WI38 (cell line): ENCODE measurements around the gene CDK19.
"Not testable (repeated sequence)": the region's sequence is repeated elsewhere in the genome, so short reads cannot be mapped to it uniquely, and the experiment has no call there.

ENCODE experiments used
- H3K4me3 ChIP-seq: 2 replicates; pipeline ENCODE4 v1.5.1; 2011; ENCODE audit warnings: low read depth, mild to moderate bottlenecking, control low read depth, low read length
- TF ChIP-seq, protein P1 (sequence below): IDR thresholded peaks from 2 replicates; pipeline ENCODE4 v1.5.1; 2012; ENCODE audit warnings: low read depth, mild to moderate bottlenecking, control low read depth, low read length

Gene CDK19

DNA sequence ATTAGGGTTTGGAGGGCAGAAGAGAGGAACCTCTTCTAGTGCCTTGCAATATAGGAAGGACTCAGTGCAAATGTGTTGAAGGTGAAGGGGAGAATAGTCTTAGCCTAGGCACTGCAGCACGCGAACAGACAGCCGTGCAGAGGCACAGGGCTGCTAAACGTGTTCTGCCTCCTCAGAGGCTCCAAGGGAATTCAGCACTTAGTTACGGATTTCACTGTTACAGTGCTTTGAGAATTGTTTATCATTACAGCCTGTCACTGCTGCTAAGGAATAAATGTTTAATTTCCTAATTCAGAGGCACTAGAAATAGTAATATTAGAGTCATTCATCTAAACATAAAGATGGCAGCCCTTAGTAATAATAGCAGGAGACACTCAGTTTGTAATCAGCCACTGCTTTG lies 222.5 kb downstream of the CDK19 start:
- TF ChIP-seq, protein P1, sequence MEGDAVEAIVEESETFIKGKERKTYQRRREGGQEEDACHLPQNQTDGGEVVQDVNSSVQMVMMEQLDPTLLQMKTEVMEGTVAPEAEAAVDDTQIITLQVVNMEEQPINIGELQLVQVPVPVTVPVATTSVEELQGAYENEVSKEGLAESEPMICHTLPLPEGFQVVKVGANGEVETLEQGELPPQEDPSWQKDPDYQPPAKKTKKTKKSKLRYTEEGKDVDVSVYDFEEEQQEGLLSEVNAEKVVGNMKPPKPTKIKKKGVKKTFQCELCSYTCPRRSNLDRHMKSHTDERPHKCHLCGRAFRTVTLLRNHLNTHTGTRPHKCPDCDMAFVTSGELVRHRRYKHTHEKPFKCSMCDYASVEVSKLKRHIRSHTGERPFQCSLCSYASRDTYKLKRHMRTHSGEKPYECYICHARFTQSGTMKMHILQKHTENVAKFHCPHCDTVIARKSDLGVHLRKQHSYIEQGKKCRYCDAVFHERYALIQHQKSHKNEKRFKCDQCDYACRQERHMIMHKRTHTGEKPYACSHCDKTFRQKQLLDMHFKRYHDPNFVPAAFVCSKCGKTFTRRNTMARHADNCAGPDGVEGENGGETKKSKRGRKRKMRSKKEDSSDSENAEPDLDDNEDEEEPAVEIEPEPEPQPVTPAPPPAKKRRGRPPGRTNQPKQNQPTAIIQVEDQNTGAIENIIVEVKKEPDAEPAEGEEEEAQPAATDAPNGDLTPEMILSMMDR = no peak
- no peak overlapping the region for H3K4me3 ChIP-seq

DNA sequence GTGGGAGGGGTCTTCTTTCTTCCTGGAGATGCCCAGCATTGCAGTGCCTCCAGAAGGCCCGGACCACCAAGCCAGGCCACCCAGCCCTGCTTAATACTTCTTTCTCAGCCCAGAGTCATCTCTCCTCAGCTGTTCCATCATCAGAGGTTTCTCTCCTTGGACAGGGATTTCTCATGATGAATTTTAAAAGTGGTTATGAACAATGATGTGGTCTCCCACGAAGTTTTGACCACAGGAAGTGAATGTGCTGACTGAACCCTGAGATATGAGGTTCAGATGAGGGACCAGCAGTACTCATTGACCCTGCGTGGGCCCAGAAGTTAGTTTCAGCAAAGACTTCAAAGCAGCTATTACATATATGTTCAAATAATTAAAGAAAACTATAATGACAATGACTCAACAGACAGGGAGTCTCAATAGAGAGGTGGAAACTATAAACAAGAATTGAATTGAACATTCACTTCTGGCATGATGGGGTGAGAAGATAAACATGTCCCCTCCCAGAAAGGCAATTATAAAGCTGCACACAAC lies 224.4 kb downstream of the CDK19 start:
- H3K4me3 ChIP-seq = no peak overlapping the region
- TF ChIP-seq, protein P1 = no peak

DNA sequence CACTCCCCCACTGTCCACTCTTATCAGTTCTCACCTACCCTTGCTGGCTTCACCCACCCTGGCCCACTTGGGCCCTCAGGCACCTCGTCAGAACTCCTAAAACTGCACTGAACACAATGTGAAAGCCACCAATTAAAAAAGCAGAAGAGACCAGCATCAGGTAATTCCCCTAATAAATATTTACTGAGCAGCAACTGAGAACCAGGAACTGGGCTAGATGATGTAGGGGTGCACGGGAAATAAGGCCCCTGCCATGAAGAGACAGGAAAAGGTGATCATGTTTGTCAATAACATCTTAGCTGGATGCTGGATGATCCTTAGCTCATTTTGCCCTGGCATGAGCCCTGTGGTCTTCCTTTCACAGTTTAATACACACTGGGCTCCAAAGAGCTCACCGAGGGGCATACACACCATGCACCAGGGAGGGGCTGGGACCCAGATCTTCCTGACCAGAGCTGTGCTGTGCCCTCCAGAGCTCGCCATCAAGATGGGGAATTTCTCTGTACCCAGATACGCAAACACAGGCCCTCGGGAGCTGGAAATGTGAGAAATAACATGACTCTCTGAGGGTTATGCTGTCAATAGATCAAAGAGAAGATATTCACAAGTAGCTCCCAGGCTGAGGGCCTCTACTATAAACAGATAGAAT lies 225.3 kb downstream of the CDK19 start:
- H3K4me3 ChIP-seq = no peak overlapping the region
- TF ChIP-seq, protein P1 = no peak

DNA sequence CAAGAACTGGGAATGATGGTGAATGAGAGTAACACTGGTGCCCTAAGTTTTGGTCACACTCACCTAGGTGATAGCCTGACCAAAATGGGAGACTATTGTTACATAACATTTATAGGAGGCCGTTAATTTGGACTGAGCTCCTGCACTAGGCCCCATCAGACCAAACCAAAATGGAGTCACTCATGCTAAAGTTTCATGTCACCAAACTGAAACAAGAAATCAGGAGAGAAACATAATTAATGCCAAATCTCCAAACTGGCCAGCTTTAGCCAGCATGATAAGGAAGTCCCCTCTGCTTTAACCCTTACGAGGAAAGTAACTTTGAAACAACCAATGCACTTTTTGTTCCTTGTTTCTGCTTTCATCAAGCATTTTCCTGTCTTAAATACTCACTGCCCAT lies 227.9 kb downstream of the CDK19 start:
- TF ChIP-seq, protein P1 = no peak
- H3K4me3 ChIP-seq = no peak overlapping the region

DNA sequence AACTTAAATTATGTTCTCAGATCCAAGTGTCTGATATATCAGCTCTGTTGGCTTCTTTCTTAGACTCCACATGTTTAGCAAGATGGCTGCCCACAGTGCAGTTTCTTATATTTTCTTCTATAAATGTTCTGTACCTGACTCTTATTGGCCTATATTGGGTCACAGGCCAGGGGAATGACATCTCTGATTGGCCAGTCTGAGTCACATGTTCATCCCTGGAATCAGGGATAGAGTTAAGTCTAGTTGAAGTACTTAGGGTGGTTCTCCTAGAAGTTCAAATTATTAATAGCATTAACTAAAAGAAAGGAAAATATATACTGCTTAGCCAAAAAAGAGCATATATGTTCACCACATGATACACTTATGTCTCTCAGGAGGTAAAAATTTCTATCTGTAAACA lies 233.6 kb downstream of the CDK19 start:
- no peak overlapping the region for H3K4me3 ChIP-seq
- TF ChIP-seq, protein P1 = no peak

DNA sequence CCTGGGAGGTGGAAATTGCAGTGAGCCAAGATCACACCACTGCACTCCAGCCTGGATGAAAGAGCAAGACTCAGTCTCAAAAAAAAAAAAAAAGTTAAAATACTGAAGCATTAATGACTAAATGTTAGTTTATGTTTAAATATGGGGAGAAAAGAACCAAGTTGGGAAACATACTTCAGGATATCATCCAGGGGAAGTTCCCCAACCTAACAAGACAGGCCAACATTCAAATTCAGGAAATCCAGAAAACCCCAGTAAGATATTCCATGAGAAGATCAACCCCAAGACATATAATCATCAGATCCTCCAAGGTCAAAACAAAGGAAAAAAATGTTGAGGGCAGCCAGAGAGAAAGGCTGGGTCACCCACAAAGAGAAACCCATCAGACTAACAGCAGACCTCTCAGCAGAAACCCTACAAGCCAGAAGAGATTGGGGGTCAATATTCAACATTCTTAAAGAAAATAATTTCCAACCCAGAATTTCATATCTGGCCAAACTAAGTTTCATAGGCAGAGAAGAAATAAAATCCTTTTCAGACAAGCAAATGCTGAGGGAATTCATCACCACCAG lies 237.6 kb downstream of the CDK19 start:
- H3K4me3 ChIP-seq = not testable (repeated sequence)

DNA sequence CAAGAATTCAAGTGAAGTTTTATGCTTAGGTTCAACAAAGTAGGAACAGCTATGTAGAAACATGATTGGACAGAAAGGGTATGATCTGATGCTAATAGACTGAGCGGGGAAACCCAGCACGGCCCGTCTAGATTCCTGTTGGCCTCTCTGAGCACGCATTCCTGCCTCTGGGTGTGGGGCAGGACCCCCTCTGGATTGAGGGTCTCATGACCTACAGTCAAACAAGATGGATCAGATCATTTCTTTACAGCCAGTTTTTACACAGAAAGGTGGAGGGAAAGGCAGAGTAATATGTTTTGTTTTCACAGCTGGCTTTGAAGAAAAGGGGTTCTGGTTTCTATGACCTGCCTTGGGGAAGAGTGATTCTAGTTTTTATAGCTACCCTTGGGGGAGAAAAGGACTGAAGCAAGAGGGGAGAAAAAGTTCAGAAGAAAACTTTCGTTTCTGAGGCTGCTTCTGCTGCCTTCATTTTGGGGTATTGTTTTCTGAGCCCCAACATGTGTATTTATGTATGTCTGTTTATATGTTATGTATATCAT lies 239.3 kb downstream of the CDK19 start:
- no peak overlapping the region for H3K4me3 ChIP-seq
- TF ChIP-seq, protein P1 = no peak
